GM19328 (cell line): ENCODE measurements around the gene CD81.

Experiments
- ATAC-seq: cut with Tn5 transposase; IDR thresholded peaks from one replicate; pipeline ENCODE4 v1.9.1; 2021; ENCODE audit warnings: mild to moderate bottlenecking, moderate library complexity; ENCODE audit not compliant: unreplicated experiment

The CD81 gene

GRCh38 chr11:2374456-2375201 is 2.5 kb upstream of the CD81 start:
- ATAC-seq = no peak

- no peak for ATAC-seq
Measured at GRCh38 chr11:2375341-2375853, 1.7 kb upstream of the CD81 start.

GRCh38 chr11:2375964-2376551 is 1.1 kb upstream of the CD81 start:
- ATAC-seq = no peak

GRCh38 chr11:2377511-2378443 is 667 bp downstream of the CD81 start:
- peak; percentile 14 for ATAC-seq

GRCh38 chr11:2378527-2379210 is 1.6 kb downstream of the CD81 start:
- no peak for ATAC-seq

GRCh38 chr11:2379466-2380174 is 2.5 kb downstream of the CD81 start:
- ATAC-seq = no peak

GRCh38 chr11:2380396-2380795 is 3.3 kb downstream of the CD81 start:
- no peak for ATAC-seq

GRCh38 chr11:2380807-2381350 is 3.8 kb downstream of the CD81 start:
- ATAC-seq = no peak

- no peak for ATAC-seq
Measured at GRCh38 chr11:2381494-2382128, 4.5 kb downstream of the CD81 start.

- no peak for ATAC-seq
Measured at GRCh38 chr11:2382129-2382517, 5.0 kb downstream of the CD81 start.

GRCh38 chr11:2382936-2383851 is 6.1 kb downstream of the CD81 start:
- ATAC-seq = no peak

- ATAC-seq = no peak
Measured at GRCh38 chr11:2383852-2384804, 7.0 kb downstream of the CD81 start.

- ATAC-seq = no peak
Measured at GRCh38 chr11:2385156-2386151, 8.3 kb downstream of the CD81 start.

- ATAC-seq = no peak
Measured at GRCh38 chr11:2386591-2386990, 9.5 kb downstream of the CD81 start.

- no peak for ATAC-seq
Measured at GRCh38 chr11:2387266-2387987, 10.3 kb downstream of the CD81 start.
